ENCODE measurements around the gene IGF2BP2. TPM values are rescaled to one million over a fixed set of nuclear protein-coding genes. Genes with fewer than 3 reads are reported as not detected.
A peak's percentile ranks its signal among the peaks of the same experiment; 100 is the strongest.

Gene IGF2BP2
- total and polyA plus RNA-seq, 4 donors = 33.0 to 63.4 (median 58.3) TPM

DNA sequence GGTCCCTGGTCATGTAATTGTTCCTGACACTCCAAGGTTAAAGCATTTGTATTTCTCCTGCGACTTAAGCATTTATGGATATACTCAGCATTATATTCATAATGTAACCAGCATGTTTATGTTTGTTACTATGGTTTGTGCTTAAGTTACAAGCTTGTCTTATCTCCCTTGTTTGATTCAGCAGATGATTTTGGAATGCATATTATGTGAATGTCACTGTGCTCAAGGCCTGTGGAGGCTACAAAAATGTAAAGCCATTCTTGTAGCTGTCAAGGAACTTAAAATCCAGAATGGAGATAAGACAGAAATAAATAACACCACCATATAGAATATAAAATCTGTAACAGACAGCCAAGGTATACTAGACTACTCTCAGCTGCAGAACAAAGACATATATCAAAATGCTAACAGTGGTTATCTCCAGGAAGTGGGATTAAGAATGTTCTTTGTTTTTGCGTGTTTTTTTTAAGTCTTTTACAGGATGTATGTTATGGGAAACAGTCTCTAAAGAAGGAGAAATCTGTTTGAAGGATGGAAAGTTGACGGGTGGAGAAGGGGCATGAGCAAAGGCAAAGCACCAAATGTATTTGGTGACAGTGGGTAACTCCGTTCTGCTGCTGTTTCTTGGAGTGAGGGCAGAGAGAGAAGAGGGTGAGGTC lies 61.4 kb downstream of the IGF2BP2 start:
- Histone ChIP-seq H3K27me3 (ENCODE audit: control insufficient read depth, insufficient read depth, low read length) (no peaks in the 10 kb centered on the region), H3K4me3 (ENCODE audit: low read depth, low read length) (no peak overlapping the region), H3K27ac (ENCODE audit: low read depth, low read length) (no peak overlapping the region), H3K36me3 (ENCODE audit: control insufficient read depth, insufficient read depth, low read length) (no peaks in the 10 kb centered on the region), H3K9me3 (ENCODE audit: control insufficient read depth, insufficient read depth, low read length) (no peaks in the 10 kb centered on the region), H3K4me1 (ENCODE audit: control insufficient read depth, insufficient read depth, low read length) (peaks cover 11% of the 10 kb centered on the region)
- WGBS (ENCODE audit: insufficient coverage) = 74% methylated on average over 3 of the region's 4 CpGs
- DNase-seq (ENCODE audit: low read depth in 4 of 6, low spot score in 6 of 6) = no peak

- WGBS (ENCODE audit: insufficient coverage) = no CpG with 5 or more reads among the region's 5 CpGs
- no peak overlapping the region for H3K4me3 ChIP-seq (ENCODE audit: low read depth, low read length)
Measured at GRCh38 chr3:185760550-185760949, 64.3 kb downstream of the IGF2BP2 start.

GRCh38 chr3:185760088-185760487 lies 64.8 kb downstream of the IGF2BP2 start:
- Histone ChIP-seq H3K36me3 (ENCODE audit: control insufficient read depth, insufficient read depth, low read length) (no peaks in the 10 kb centered on the region), H3K27ac (ENCODE audit: low read depth, low read length) (no peak overlapping the region), H3K4me3 (ENCODE audit: low read depth, low read length) (no peak overlapping the region), H3K9me3 (ENCODE audit: control insufficient read depth, insufficient read depth, low read length) (no peaks in the 10 kb centered on the region), H3K27me3 (ENCODE audit: control insufficient read depth, insufficient read depth, low read length) (no peaks in the 10 kb centered on the region), H3K4me1 (ENCODE audit: control insufficient read depth, insufficient read depth, low read length) (peaks cover 6% of the 10 kb centered on the region)
- WGBS (ENCODE audit: insufficient coverage) = no CpG with 5 or more reads among the region's 2 CpGs
- DNase-seq (ENCODE audit: low read depth in 4 of 6, low spot score in 6 of 6) = no peak

More at GRCh38 chr3:185760550-185760949, 64.3 kb downstream of the IGF2BP2 start:
- Histone ChIP-seq H3K27ac (ENCODE audit: low read depth, low read length) (no peak overlapping the region), H3K4me1 (ENCODE audit: control insufficient read depth, insufficient read depth, low read length) (peaks cover 10% of the 10 kb centered on the region), H3K9me3 (ENCODE audit: control insufficient read depth, insufficient read depth, low read length) (no peaks in the 10 kb centered on the region), H3K36me3 (ENCODE audit: control insufficient read depth, insufficient read depth, low read length) (no peaks in the 10 kb centered on the region), H3K27me3 (ENCODE audit: control insufficient read depth, insufficient read depth, low read length) (no peaks in the 10 kb centered on the region)
- DNase-seq (ENCODE audit: low read depth in 4 of 6, low spot score in 6 of 6) = no peak

GRCh38 chr3:185759512-185759911 lies 65.3 kb downstream of the IGF2BP2 start:
- DNase-seq (ENCODE audit: low read depth in 4 of 6, low spot score in 6 of 6) = peak in 1 of 6 donors; percentile 37
- no CpG with 5 or more reads among the region's 6 CpGs for WGBS (ENCODE audit: insufficient coverage)
- Histone ChIP-seq H3K36me3 (ENCODE audit: control insufficient read depth, insufficient read depth, low read length) (no peaks in the 10 kb centered on the region), H3K4me3 (ENCODE audit: low read depth, low read length) (no peak overlapping the region), H3K9me3 (ENCODE audit: control insufficient read depth, insufficient read depth, low read length) (no peaks in the 10 kb centered on the region), H3K27ac (ENCODE audit: low read depth, low read length) (no peak overlapping the region), H3K4me1 (ENCODE audit: control insufficient read depth, insufficient read depth, low read length) (peaks cover 3% of the 10 kb centered on the region), H3K27me3 (ENCODE audit: control insufficient read depth, insufficient read depth, low read length) (no peaks in the 10 kb centered on the region)

DNA sequence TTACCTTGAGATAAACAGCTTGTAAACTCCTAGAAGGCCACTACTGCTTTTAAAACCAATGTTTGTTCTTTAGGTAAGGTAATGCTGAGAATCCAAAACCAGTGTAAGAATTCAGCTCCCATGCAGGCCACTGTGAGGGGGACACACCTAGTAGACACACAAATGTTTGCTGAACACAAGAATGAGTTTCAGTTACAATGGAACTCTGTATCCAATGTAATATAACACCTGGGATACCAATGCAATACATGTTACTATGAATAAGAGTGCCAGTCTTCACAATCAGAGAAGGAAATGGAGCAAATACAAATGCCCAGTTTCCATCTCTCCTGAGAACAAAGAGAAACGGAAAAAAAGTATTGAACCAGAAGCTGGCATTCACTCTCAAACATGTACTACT lies 65.9 kb downstream of the IGF2BP2 start:
- no peaks in the 10 kb centered on the region for H3K27me3 ChIP-seq (ENCODE audit: control insufficient read depth, insufficient read depth, low read length)
- H3K4me1 ChIP-seq (ENCODE audit: control insufficient read depth, insufficient read depth, low read length) = peaks cover 3% of the 10 kb centered on the region
- no peak for DNase-seq (ENCODE audit: low read depth in 4 of 6, low spot score in 6 of 6)
- H3K36me3 ChIP-seq (ENCODE audit: control insufficient read depth, insufficient read depth, low read length) = no peaks in the 10 kb centered on the region
- H3K9me3 ChIP-seq (ENCODE audit: control insufficient read depth, insufficient read depth, low read length) = no peaks in the 10 kb centered on the region
- H3K27ac ChIP-seq (ENCODE audit: low read depth, low read length) = no peak overlapping the region
- WGBS (ENCODE audit: insufficient coverage) = no CpG with 5 or more reads among the region's 1 CpG
- H3K4me3 ChIP-seq (ENCODE audit: low read depth, low read length) = no peak overlapping the region

GRCh38 chr3:185757176-185757575 lies 67.7 kb downstream of the IGF2BP2 start:
- no peak for DNase-seq (ENCODE audit: low read depth in 4 of 6, low spot score in 6 of 6)
- no CpG with 5 or more reads among the region's 2 CpGs for WGBS (ENCODE audit: insufficient coverage)
- H3K4me1 ChIP-seq (ENCODE audit: control insufficient read depth, insufficient read depth, low read length) = peaks cover 3% of the 10 kb centered on the region
- H3K36me3 ChIP-seq (ENCODE audit: control insufficient read depth, insufficient read depth, low read length) = no peaks in the 10 kb centered on the region
- H3K4me3 ChIP-seq (ENCODE audit: low read depth, low read length) = no peak overlapping the region
- no peaks in the 10 kb centered on the region for H3K9me3 ChIP-seq (ENCODE audit: control insufficient read depth, insufficient read depth, low read length)
- no peak overlapping the region for H3K27ac ChIP-seq (ENCODE audit: low read depth, low read length)
- no peaks in the 10 kb centered on the region for H3K27me3 ChIP-seq (ENCODE audit: control insufficient read depth, insufficient read depth, low read length)

- Histone ChIP-seq H3K4me3 (ENCODE audit: low read depth, low read length) (no peak overlapping the region), H3K27me3 (ENCODE audit: control insufficient read depth, insufficient read depth, low read length) (no peaks in the 10 kb centered on the region), H3K27ac (ENCODE audit: low read depth, low read length) (no peak overlapping the region), H3K4me1 (ENCODE audit: control insufficient read depth, insufficient read depth, low read length) (peaks cover 3% of the 10 kb centered on the region), H3K36me3 (ENCODE audit: control insufficient read depth, insufficient read depth, low read length) (no peaks in the 10 kb centered on the region), H3K9me3 (ENCODE audit: control insufficient read depth, insufficient read depth, low read length) (no peaks in the 10 kb centered on the region)
- WGBS (ENCODE audit: insufficient coverage) = no CpG with 5 or more reads among the region's 4 CpGs
- DNase-seq (ENCODE audit: low read depth in 4 of 6, low spot score in 6 of 6) = no peak
Measured at GRCh38 chr3:185756477-185756876, 68.4 kb downstream of the IGF2BP2 start.

DNA sequence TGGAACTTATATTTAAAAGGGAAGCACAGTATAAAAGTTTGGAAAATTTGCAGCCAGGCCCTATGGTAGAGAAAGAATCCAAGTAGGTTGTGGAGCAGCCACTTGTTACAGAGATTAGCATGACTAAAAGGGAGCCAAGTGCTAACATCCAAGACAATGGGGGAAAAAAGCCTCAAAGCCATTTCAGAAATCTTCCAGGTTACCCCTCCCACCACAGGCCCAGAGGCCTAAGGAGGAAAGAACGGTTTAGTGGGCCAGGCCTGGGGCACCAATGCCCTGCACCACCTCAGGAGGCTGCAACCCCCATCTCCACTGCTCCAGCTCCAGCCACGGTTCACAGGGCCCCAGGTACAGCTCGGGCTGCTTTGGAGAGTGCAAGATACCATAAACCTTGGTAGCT lies 69.9 kb downstream of the IGF2BP2 start:
- Histone ChIP-seq H3K27ac (ENCODE audit: low read depth, low read length) (no peak overlapping the region), H3K4me1 (ENCODE audit: control insufficient read depth, insufficient read depth, low read length) (no peaks in the 10 kb centered on the region), H3K36me3 (ENCODE audit: control insufficient read depth, insufficient read depth, low read length) (no peaks in the 10 kb centered on the region), H3K4me3 (ENCODE audit: low read depth, low read length) (no peak overlapping the region), H3K27me3 (ENCODE audit: control insufficient read depth, insufficient read depth, low read length) (no peaks in the 10 kb centered on the region), H3K9me3 (ENCODE audit: control insufficient read depth, insufficient read depth, low read length) (no peaks in the 10 kb centered on the region)
- 72% methylated on average over 2 of the region's 3 CpGs for WGBS (ENCODE audit: insufficient coverage)
- DNase-seq (ENCODE audit: low read depth in 4 of 6, low spot score in 6 of 6) = no peak

DNA sequence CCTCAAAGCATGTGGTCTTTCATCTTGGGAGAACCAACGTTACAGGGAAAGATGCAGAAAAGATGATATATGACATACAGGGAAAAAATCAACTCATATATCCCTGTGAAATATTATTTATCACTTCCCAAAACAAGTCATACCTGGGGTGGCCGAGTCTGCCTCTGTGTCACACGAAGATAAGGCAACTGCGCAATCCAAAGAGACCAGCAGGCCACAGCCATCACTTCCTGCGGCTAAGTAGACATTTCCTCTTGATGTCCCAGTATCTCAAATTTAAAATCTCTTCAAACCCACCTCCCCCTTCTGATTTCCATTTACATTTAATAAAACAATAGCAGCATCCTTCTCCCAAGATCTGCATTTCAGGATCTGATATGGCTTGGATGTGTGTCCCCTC lies 71.5 kb downstream of the IGF2BP2 start:
- Histone ChIP-seq H3K27ac (ENCODE audit: low read depth, low read length) (no peak overlapping the region), H3K4me3 (ENCODE audit: low read depth, low read length) (no peak overlapping the region), H3K36me3 (ENCODE audit: control insufficient read depth, insufficient read depth, low read length) (no peaks in the 10 kb centered on the region), H3K27me3 (ENCODE audit: control insufficient read depth, insufficient read depth, low read length) (no peaks in the 10 kb centered on the region), H3K4me1 (ENCODE audit: control insufficient read depth, insufficient read depth, low read length) (no peaks in the 10 kb centered on the region), H3K9me3 (ENCODE audit: control insufficient read depth, insufficient read depth, low read length) (no peaks in the 10 kb centered on the region)
- no peak for DNase-seq (ENCODE audit: low read depth in 4 of 6, low spot score in 6 of 6)
- 90% methylated on average over 3 of the region's 5 CpGs for WGBS (ENCODE audit: insufficient coverage)

DNA sequence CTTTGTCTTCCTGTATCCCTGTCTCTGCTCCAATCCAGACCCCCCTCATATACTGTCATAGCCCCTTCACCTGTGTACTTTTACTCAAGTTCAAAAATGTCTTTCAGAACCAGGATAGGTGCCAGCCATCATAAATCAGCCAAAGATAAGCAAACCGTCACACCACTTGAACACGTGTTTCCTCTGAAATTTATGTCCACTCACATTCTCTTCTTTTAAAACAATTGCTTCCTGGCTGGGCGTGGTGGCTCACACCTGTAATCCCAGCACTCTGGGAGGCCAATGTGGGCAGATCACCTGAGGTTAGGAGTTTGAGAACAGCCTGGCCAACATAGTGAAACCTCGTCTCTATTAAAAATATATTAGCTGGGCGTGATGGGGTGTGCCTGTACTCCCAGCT lies 74.1 kb downstream of the IGF2BP2 start:
- no peak for DNase-seq (ENCODE audit: low read depth in 4 of 6, low spot score in 6 of 6)
- no peaks in the 10 kb centered on the region for H3K27me3 ChIP-seq (ENCODE audit: control insufficient read depth, insufficient read depth, low read length)
- no peaks in the 10 kb centered on the region for H3K36me3 ChIP-seq (ENCODE audit: control insufficient read depth, insufficient read depth, low read length)
- H3K4me1 ChIP-seq (ENCODE audit: control insufficient read depth, insufficient read depth, low read length) = peaks cover 4% of the 10 kb centered on the region
- no peak overlapping the region for H3K27ac ChIP-seq (ENCODE audit: low read depth, low read length)
- 80% methylated on average over 3 of the region's 5 CpGs for WGBS (ENCODE audit: insufficient coverage)
- H3K9me3 ChIP-seq (ENCODE audit: control insufficient read depth, insufficient read depth, low read length) = no peaks in the 10 kb centered on the region
- no peak overlapping the region for H3K4me3 ChIP-seq (ENCODE audit: low read depth, low read length)

Measured in spinal cord (tissue), 10 donors.